Caco-2 (cell line): ENCODE results near the gene RBPJL. TPM values are rescaled to one million over a fixed set of nuclear protein-coding genes. Genes with fewer than 3 reads are reported as not detected.

Experiments used
- BruUV-seq: library from RNA; stranded (reverse); fragments of 400-500 nt; replicated peaks from 2 replicates; lab custom pipeline; 2021; lab: Mats Ljungman, UMichigan
- CTCF ChIA-PET: fragments of 300-600 bp; sonication (Branson Sonifier 250); formaldehyde crosslinking; loops from one replicate; lab custom pipeline; 2022; ENCODE audit warnings: antibody characterized with exemption; lab: Charles Lee
- POLR2A ChIA-PET: fragments of 300-600 bp; sonication (Branson Sonifier 250); formaldehyde crosslinking; loops from one replicate; lab custom pipeline; 2022; ENCODE audit warnings: antibody characterized with exemption; lab: Charles Lee
- DNase-seq, 2 experiments: peaks; one replicate each; pipeline versions ENCODE4 v3.0.0 to v3.0.0-alpha.2; 2020 to 2022
- H3K27me3 ChIP-seq: replicated peaks from 2 replicates; pipeline ENCODE4 v1.6.0; 2011; ENCODE audit warnings: low read length; ENCODE audit not compliant: control insufficient read depth, insufficient read depth
- H3K36me3 ChIP-seq: 2 replicates; pipeline ENCODE4 v1.5.1; 2011; ENCODE audit warnings: low read length; ENCODE audit not compliant: control insufficient read depth, insufficient read depth
- H3K4me1 ChIP-seq: fragments of 250-450 bp; sonication (Bioruptor Pico); 2 replicates; pipeline ENCODE4 v1.5.1; 2020; ENCODE audit warnings: mild to moderate bottlenecking
- H3K4me3 ChIP-seq: 2 replicates; pipeline ENCODE4 v1.5.1; 2011; ENCODE audit warnings: low read depth, mild to moderate bottlenecking, control low read depth, low read length
- H3K9me3 ChIP-seq: fragments of 250-450 bp; sonication (Bioruptor Pico); 2 replicates; pipeline ENCODE4 v1.5.1; 2020; ENCODE audit warnings: mild to moderate bottlenecking, moderate library complexity
- H3K27ac Mint-ChIP-seq: one replicate; pipeline ENCODE4 v1.8.0; 2022; ENCODE audit warnings: mixed read lengths; ENCODE audit not compliant: unreplicated experiment
- H3K27me3 Mint-ChIP-seq: one replicate; pipeline ENCODE4 v1.8.0; 2022; ENCODE audit warnings: mixed read lengths; ENCODE audit not compliant: insufficient read depth, unreplicated experiment
- H3K36me3 Mint-ChIP-seq: one replicate; pipeline ENCODE4 v1.8.0; 2022; ENCODE audit warnings: mild to moderate bottlenecking, mixed read lengths; ENCODE audit not compliant: insufficient read depth, unreplicated experiment
- H3K4me1 Mint-ChIP-seq: one replicate; pipeline ENCODE4 v1.8.0; 2022; ENCODE audit warnings: low read depth, mixed read lengths; ENCODE audit not compliant: unreplicated experiment
- H3K4me3 Mint-ChIP-seq: one replicate; pipeline ENCODE4 v1.8.0; 2022; ENCODE audit warnings: mild to moderate bottlenecking, moderate library complexity, mixed read lengths; ENCODE audit not compliant: unreplicated experiment
- H3K9me3 Mint-ChIP-seq: one replicate; pipeline ENCODE4 v1.8.0; 2022; ENCODE audit warnings: mixed read lengths; ENCODE audit not compliant: unreplicated experiment
- intact Hi-C: fragments of 100-400 bp; cut with micrococcal nuclease; formaldehyde crosslinking; loops from one replicate; pipeline ENCODE4 v1.10.0; 2022; ENCODE audit not compliant: unreplicated experiment
- total RNA-seq: library from RNA; stranded (reverse); gene quantifications from 2 replicates; pipeline ENCODE4 v1.2.3, GENCODE V29; 2022
- TF ChIP-seq, protein P1 (sequence below), 2 experiments: fragments of 200-600 bp in 1 of 2; IDR thresholded peaks; 1 replicate in 1 of 2; 2 replicates in 1 of 2; pipeline versions ENCODE4 v1.5.1 to v1.8.0; 2011 to 2022; ENCODE audit warnings: antibody characterized with exemption in 1 of 2, control low read depth in 1 of 2, inconsistent platforms in 1 of 2, low read depth in 1 of 2, low read length in 1 of 2, mild to moderate bottlenecking in 1 of 2, moderate library complexity in 1 of 2; ENCODE audit not compliant: insufficient read depth in 1 of 2, severe bottlenecking in 1 of 2, unreplicated experiment in 1 of 2

The RBPJL gene
- total RNA-seq, 1 experiment from 2014 or later: not detected

DNA sequence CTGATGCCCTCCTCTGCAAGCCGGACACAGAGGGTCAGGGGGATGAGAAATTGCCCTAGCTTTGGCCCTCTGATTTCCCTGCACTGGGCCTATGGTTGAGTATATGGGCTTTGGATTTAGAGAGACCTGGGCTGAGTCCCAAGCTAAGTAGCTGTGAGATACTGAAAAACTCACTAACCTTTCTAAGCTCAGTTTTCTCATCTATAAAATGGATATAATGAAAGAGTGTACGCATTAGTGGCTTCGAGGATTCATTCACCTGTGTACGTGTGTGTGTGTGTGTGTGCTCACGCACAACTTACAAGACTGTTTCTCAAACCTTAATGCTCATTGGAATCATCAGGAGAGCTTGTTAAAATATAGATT, 12.7 kb upstream of the RBPJL start:
- H3K9me3 Mint-ChIP-seq: no peaks in the 10 kb centered on the region
- intact Hi-C loops: loop anchor here (5.0 kb wide), 1 partner anchor 212 kb away; no protein-coding TSS in a partner anchor
- peaks cover 10% of the 10 kb centered on the region for H3K27me3 Mint-ChIP-seq
- no peaks in the 10 kb centered on the region for H3K4me1 Mint-ChIP-seq
- peaks cover 4% of the 10 kb centered on the region; the same call in 1 of the 2 replicates for H3K27me3 ChIP-seq
- DNase-seq: no peak
- H3K4me3 Mint-ChIP-seq: peak overlapping the region; percentile 72
- ChIA-PET POLR2A (interaction anchor here (0.5 to 0.6 kb wide), 3 partner anchors 68 to 334 kb away, joined by 3 to 4 read pairs (median 4); partner anchors contain the start of genes PIGT and TOMM34), CTCF (interaction anchor here (0.6 to 7.4 kb wide), 48 partner anchors 9 to 477 kb away, joined by 3 to 67 read pairs (median 5); partner anchors contain the start of genes MATN4, PIGT, SLPI and SYS1)
- peak overlapping the region; percentile 63; the same call in 1 of the 2 replicates for H3K4me3 ChIP-seq
- TF ChIP-seq, protein P1, sequence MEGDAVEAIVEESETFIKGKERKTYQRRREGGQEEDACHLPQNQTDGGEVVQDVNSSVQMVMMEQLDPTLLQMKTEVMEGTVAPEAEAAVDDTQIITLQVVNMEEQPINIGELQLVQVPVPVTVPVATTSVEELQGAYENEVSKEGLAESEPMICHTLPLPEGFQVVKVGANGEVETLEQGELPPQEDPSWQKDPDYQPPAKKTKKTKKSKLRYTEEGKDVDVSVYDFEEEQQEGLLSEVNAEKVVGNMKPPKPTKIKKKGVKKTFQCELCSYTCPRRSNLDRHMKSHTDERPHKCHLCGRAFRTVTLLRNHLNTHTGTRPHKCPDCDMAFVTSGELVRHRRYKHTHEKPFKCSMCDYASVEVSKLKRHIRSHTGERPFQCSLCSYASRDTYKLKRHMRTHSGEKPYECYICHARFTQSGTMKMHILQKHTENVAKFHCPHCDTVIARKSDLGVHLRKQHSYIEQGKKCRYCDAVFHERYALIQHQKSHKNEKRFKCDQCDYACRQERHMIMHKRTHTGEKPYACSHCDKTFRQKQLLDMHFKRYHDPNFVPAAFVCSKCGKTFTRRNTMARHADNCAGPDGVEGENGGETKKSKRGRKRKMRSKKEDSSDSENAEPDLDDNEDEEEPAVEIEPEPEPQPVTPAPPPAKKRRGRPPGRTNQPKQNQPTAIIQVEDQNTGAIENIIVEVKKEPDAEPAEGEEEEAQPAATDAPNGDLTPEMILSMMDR (IDR thresholded peaks at IDR 0.05; ENCODE audit: insufficient read depth in 1 of 2, low read depth in 1 of 2, low read length in 1 of 2, severe bottlenecking in 1 of 2, unreplicated experiment in 1 of 2): no peak
- 0 out of 2 replicates have a peak, but pooled peaks cover 3% of the 10 kb centered on the region for H3K4me1 ChIP-seq
- H3K9me3 ChIP-seq: peaks cover 15% of the 10 kb centered on the region
- no peak overlapping the region for H3K27ac Mint-ChIP-seq
- no peaks in the 10 kb centered on the region for H3K36me3 Mint-ChIP-seq
- H3K36me3 ChIP-seq: no peaks in the 10 kb centered on the region
- no TSS peak for BruUV-seq

DNA sequence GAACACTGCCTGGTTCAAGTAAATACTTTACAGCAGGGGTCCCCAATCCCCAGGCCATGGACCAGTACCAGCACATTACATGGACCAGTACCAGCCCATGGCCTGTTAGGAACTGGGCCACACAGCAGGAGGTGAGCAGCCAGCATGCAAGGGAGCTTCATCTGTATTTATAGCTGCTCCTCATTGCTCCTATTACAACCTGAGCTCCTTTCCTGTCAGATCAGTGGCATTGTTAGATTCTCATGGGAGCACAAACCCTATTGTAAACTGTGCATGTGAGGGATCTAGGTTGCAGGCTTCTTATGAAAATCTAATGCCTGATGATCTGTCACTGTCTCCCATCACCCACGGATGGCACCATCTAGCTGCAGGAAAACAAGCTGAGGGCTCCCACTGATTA, 12.0 kb upstream of the RBPJL start:
- 0 out of 2 replicates have a peak, but pooled peaks cover 3% of the 10 kb centered on the region for H3K4me1 ChIP-seq
- no peaks in the 10 kb centered on the region for H3K4me1 Mint-ChIP-seq
- H3K27me3 ChIP-seq: peaks cover 4% of the 10 kb centered on the region; the same call in 1 of the 2 replicates
- no TSS peak for BruUV-seq
- no peak overlapping the region for H3K27ac Mint-ChIP-seq
- TF ChIP-seq, protein P1 (IDR thresholded peaks at IDR 0.05; ENCODE audit: insufficient read depth in 1 of 2, low read depth in 1 of 2, low read length in 1 of 2, severe bottlenecking in 1 of 2, unreplicated experiment in 1 of 2): no peak
- H3K4me3 ChIP-seq: no peak overlapping the region
- CTCF ChIA-PET: interaction anchor here (0.6 to 7.4 kb wide), 23 partner anchors 9 to 477 kb away, joined by 3 to 67 read pairs (median 8); partner anchors contain the start of genes MATN4, PIGT and SYS1
- intact Hi-C loops: loop anchor here (5.0 kb wide), 1 partner anchor 212 kb away; no protein-coding TSS in a partner anchor
- POLR2A ChIA-PET: interaction anchor here (0.5 to 0.6 kb wide), 2 partner anchors 121 to 334 kb away, joined by 4 read pairs; partner anchors contain the start of genes PIGT and TOMM34
- no peaks in the 10 kb centered on the region for H3K36me3 ChIP-seq
- peaks cover 9% of the 10 kb centered on the region for H3K27me3 Mint-ChIP-seq
- H3K4me3 Mint-ChIP-seq: no peak overlapping the region
- H3K9me3 ChIP-seq: peaks cover 15% of the 10 kb centered on the region
- no peak for DNase-seq
- H3K36me3 Mint-ChIP-seq: no peaks in the 10 kb centered on the region
- H3K9me3 Mint-ChIP-seq: no peaks in the 10 kb centered on the region

DNA sequence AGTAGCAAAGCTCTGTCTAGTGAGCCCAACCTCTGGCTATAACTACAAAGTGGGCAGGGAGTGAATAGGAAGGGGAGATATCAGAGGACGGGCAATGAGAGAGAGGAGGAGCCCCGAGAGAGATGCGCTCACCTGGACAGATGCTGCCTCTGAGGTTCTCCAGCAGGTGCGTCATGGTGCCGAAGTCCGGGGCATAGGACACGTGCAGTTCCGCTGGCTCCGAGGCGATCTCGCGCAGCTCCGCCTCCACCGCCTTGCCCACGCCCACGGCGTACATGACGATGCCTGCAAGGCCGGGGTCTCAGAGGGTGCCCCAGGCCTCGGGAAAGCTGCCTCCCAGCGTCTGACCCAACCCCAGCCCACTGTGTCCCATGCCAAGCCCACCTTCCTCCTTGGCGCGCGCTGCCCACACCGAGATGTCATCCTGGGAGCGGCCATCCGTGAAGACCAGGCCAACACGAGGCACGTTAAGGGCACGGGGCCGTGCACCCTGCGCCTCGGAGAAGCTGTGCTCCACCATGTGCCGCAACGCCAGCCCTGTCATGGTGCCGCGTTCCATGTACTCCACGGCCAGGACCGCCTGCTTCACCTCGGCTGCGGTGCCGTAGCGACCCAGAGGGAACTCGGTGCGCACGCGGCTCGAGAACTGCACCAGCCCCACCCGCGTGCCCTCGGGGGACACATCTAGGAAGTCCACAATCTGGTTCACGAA, 8.7 kb upstream of the RBPJL start:
- CTCF ChIA-PET: interaction anchor here (0.5 kb wide), 1 partner anchor 208 kb away, joined by 3 read pairs; no protein-coding TSS in a partner anchor
- Histone ChIP-seq H3K9me3 (peaks cover 15% of the 10 kb centered on the region), H3K4me1 (0 out of 2 replicates have a peak, but pooled peaks cover 3% of the 10 kb centered on the region), H3K27me3 (peaks cover 4% of the 10 kb centered on the region; the same call in 1 of the 2 replicates), H3K36me3 (no peaks in the 10 kb centered on the region), H3K4me3 (no peak overlapping the region)
- H3K27me3 Mint-ChIP-seq: peaks cover 9% of the 10 kb centered on the region
- H3K4me1 Mint-ChIP-seq: no peaks in the 10 kb centered on the region
- intact Hi-C loops: no loop called here
- H3K36me3 Mint-ChIP-seq: no peaks in the 10 kb centered on the region
- BruUV-seq: no TSS peak
- no peak overlapping the region for H3K27ac Mint-ChIP-seq
- H3K4me3 Mint-ChIP-seq: no peak overlapping the region
- H3K9me3 Mint-ChIP-seq: no peaks in the 10 kb centered on the region
- TF ChIP-seq, protein P1 (IDR thresholded peaks at IDR 0.05; ENCODE audit: insufficient read depth in 1 of 2, low read depth in 1 of 2, low read length in 1 of 2, severe bottlenecking in 1 of 2, unreplicated experiment in 1 of 2): no peak
- POLR2A ChIA-PET: interaction anchor here (0.6 kb wide), 1 partner anchor 64 kb away, joined by 4 read pairs; no protein-coding TSS in a partner anchor
- peak in 1 of 2 experiments; percentile 33 for DNase-seq
